Measurements from ENCODE around the gene MED27. TPM values are rescaled to one million over a fixed set of nuclear protein-coding genes. Genes with fewer than 3 reads are reported as not detected.

Gene MED27
- total RNA-seq, 4 donors from 2014 or later, result 12.9 to 21.8 (median 20.0) TPM

- Histone ChIP-seq H3K27ac (replicated peaks in 1 of 4) (no peak overlapping the region), H3K36me3 (peaks cover 0 to 12% (median 0%) of the 10 kb centered on the region in 4 donors), H3K9me3 (no peaks in the 10 kb centered on the region), H3K4me3 (no peak overlapping the region), H3K27me3 (no peaks in the 10 kb centered on the region), H3K4me1 (peaks cover 0 to 2% (median 0%) of the 10 kb centered on the region in 4 donors)
- DNase-seq (ENCODE audit: extremely low spot score), result no peak
- intact Hi-C loops (cut with DNase I), result no loop called here
- TF ChIP-seq CTCF (IDR thresholded peaks at IDR 0.05) (no peak), EP300 (IDR thresholded peaks at IDR 0.05) (no peak), POLR2A (IDR thresholded peaks at IDR 0.05; ENCODE audit: low read depth) (no peak), POLR2AphosphoS5 (IDR thresholded peaks at IDR 0.05) (no peak)
- WGBS, result 87% methylated on average over 11 of the region's 11 CpGs
These were observed 22.7 kb downstream of the MED27 start for GRCh38 chr9:132056717-132057560.

DNA sequence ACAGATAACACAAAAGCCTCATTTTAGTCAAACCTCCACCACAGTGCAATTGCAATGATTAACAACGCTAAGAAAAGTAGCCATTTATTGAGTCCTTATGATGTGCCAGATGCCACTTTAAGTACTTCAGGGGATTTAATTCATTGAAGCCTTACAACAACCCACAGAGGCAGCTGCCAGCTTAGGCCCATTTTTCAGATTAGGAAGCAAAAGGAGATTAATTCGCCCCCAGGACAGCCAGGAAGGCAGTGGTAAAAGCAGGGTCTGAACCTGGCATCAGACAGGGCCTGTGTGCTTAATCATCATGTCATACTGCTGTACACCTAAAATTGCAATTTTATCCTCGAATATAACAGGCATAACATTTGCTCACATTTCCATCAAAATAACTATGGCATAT lies 23.9 kb downstream of the MED27 start:
- intact Hi-C loops (cut with DNase I), result no loop called here
- Histone ChIP-seq H3K9me3 (no peaks in the 10 kb centered on the region), H3K4me1 (no peaks in the 10 kb centered on the region), H3K36me3 (peaks cover 0 to 12% (median 0%) of the 10 kb centered on the region in 4 donors), H3K27me3 (no peaks in the 10 kb centered on the region), H3K4me3 (no peak overlapping the region), H3K27ac (replicated peaks in 1 of 4) (no peak overlapping the region)
- TF ChIP-seq POLR2A (IDR thresholded peaks at IDR 0.05; ENCODE audit: low read depth) (no peak), EP300 (IDR thresholded peaks at IDR 0.05) (no peak), CTCF (IDR thresholded peaks at IDR 0.05) (no peak)
- 88% methylated on average over 3 of the region's 3 CpGs for WGBS
- no peak for DNase-seq (ENCODE audit: extremely low spot score)

GRCh38 chr9:132054024-132054423 lies 25.6 kb downstream of the MED27 start:
- intact Hi-C loops (cut with DNase I), result no loop called here
- no peak overlapping the region for H3K27ac ChIP-seq (replicated peaks in 1 of 4)
- H3K36me3 ChIP-seq, result peaks cover 0 to 8% (median 0%) of the 10 kb centered on the region in 4 donors
- H3K27me3 ChIP-seq, result no peaks in the 10 kb centered on the region
- WGBS, result 92% methylated on average over 11 of the region's 11 CpGs
- H3K4me1 ChIP-seq, result no peaks in the 10 kb centered on the region
- no peak for DNase-seq (ENCODE audit: extremely low spot score)
- H3K4me3 ChIP-seq, result no peak overlapping the region
- no peak for TF ChIP-seq POLR2A (IDR thresholded peaks at IDR 0.05; ENCODE audit: low read depth)
- TF ChIP-seq POLR2AphosphoS5 (IDR thresholded peaks at IDR 0.05), result no peak
- no peak for TF ChIP-seq CTCF (IDR thresholded peaks at IDR 0.05)
- TF ChIP-seq EP300 (IDR thresholded peaks at IDR 0.05), result no peak
- no peaks in the 10 kb centered on the region for H3K9me3 ChIP-seq

DNA sequence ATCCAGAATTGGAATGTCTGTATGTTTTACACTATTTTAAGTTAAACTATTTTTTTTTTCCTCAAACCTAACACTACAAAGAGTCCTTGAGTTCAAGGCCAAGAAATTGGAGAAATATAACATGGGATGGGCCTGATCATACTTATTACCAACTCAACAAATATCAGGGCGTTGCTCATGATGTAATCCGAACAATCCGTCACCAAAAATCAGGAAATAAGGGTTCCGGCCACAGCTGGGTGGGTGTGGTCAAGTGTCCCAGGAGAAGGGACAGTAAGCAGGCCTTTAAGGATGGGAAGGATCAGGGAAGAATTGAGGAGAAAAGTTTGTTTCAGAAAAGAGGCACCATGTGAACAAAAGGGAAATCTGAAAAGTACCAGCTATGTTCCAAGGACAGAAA lies 29.8 kb downstream of the MED27 start:
- no peak overlapping the region for H3K27ac ChIP-seq (replicated peaks in 1 of 4)
- 75% methylated on average over 4 of the region's 4 CpGs for WGBS

More for the DNA sequence above, 29.8 kb downstream of the MED27 start:
- Histone ChIP-seq H3K4me1 (no peaks in the 10 kb centered on the region), H3K4me3 (no peak overlapping the region), H3K36me3 (no peaks in the 10 kb centered on the region), H3K27me3 (no peaks in the 10 kb centered on the region), H3K9me3 (no peaks in the 10 kb centered on the region)
- TF ChIP-seq POLR2A (IDR thresholded peaks at IDR 0.05; ENCODE audit: low read depth), result no peak
- no peak for TF ChIP-seq CTCF (IDR thresholded peaks at IDR 0.05)
- TF ChIP-seq EP300 (IDR thresholded peaks at IDR 0.05), result no peak
- TF ChIP-seq POLR2AphosphoS5 (IDR thresholded peaks at IDR 0.05), result no peak
- DNase-seq (ENCODE audit: extremely low spot score), result no peak
- intact Hi-C loops (cut with DNase I), result no loop called here
